NT2/D1 (cell line): ENCODE results near the gene BRINP2.

Source experiments
- YY1 ChIP-seq: IDR thresholded peaks from 2 replicates; pipeline ENCODE4 v1.6.1; 2011; ENCODE audit not compliant: insufficient read length, insufficient read depth
- ZNF274 ChIP-seq: IDR thresholded peaks from 2 replicates; pipeline ENCODE4 v1.6.1; 2011; ENCODE audit warnings: mild to moderate bottlenecking, low read depth, low read length

DNA sequence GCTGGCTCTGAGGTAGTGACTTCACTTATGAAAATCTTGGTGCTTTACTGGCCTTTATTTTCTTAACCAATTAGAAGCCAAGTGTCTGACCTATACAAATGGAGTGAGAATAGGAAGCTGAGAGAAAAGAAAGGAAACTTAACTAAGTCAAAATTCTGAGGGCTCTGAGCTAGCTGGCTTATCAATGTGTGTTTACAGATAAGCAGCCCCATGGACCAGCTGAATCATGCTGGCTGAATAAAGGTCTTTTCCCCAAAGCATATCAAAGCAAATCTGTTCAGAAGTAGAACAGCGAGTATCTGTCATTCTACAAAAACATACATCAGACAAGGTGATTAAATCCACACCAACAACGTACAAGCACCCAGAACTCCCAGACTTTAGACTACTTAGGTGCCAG lies 117.2 kb downstream of the BRINP2 start:
- no peak for TF ChIP-seq ZNF274
- TF ChIP-seq YY1 = no peak
